GM19324 (cell line): ENCODE data around the gene FOXS1.
A peak's percentile ranks its signal among the peaks of the same experiment; 100 is the strongest.
"Not testable (repeated sequence)": the region's sequence is repeated elsewhere in the genome, so short reads cannot be mapped to it uniquely, and the experiment has no call there.

Experiments used
- ATAC-seq: cut with Tn5 transposase; IDR thresholded peaks from one replicate; pipeline ENCODE4 v1.9.1; 2021; ENCODE audit warnings: mild to moderate bottlenecking, moderate library complexity; ENCODE audit not compliant: unreplicated experiment, low FRiP score

The FOXS1 gene

DNA sequence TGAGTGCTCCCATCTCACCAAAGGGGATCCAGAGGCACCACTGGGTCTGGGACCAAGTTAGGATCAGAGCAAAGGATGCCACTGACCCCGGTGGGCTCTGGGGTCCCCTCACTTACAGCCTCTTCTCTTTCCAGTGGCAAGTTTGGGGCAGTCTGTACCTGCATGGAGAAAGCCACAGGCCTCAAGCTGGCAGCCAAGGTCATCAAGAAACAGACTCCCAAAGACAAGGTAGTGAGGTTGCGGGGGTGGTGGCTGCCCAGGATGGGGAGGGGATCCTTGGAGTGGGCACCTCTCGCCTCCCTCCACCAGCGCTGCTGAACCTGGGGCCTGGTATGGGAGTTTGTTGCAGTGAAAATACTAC, 21.3 kb downstream of the FOXS1 start:
- no peak for ATAC-seq

DNA sequence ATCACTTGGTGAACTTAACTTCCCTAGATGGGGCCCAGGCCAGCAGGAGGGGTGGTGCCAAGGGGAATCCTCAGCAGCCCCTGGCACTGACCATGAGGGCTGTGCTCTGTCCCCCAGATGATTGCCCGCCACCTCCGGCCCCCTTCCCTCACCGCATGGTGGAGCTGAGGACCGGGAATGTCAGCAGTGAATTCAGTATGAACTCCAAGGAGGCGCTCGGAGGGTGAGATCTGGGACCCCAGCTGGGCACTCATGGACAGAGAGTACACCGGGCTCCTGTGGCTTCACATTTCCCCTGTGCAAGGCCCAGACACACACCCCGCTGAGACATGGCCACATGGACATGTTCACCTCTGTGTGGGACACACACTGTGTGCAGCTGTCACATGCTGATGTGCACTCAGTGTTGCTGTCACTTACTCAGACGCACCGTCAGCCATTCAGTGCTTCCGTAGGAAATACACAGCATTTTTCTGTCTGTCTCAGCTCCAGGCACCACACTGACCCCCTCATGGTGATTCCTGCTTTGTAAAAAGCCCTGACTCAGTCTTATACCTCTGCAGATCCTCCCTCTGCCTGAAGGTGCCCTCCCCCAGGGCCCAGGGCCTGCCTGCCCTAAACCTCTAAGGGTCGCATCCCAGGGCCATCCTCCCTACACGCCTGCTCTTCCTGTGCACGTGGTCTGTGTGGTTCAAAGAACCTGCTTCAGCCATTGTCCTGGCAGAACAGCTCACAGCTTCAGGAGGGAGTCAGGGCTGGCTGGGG, 21.9 kb downstream of the FOXS1 start:
- no peak for ATAC-seq

DNA sequence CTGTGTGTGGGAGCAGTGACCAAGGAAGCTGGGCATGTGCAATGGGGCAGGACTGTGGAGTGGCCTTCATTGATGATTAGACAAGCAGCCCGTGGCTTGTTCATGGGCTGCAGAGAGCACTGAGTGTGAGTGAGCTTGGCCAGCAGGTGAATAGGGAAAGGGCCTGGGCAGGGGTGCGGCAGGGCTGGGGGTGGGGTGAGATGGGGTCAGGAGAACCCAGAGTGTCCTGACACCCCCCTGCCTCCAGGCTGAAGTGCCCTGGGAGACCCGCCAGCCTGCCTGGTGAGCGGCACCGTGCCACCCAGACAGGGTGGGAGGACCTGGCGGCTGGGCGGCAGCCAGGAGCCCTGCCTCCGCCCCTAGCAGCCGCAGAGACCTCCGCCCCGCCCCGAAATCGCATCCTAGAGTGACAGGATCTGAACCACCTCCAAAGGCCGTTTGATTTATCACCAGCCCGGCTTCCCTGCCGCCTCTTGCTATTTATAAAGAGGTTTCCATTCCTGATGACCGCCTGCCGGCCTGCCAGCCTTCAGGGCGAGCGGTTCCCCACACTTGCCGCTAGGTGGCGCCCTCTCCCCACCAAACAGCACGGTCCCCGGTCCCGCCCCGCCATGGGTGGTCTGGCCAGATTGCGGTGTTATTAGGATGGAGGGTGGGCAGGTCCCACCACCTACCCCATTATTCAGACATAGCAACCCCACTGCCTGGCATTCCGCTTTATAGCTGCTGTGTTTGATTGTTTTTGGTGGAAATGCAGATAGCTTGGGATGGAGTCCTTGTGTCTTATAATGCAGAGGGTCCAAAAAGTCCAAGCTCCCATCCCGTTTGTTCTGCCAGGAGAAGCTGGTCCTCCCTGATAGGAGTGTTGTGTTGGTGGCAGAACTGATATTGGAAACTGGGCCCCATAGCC, 22.7 kb downstream of the FOXS1 start:
- ATAC-seq, result peak; percentile 55

GRCh38 chr20:31821427-31821826, 24.0 kb downstream of the FOXS1 start:
- ATAC-seq, result no peak

GRCh38 chr20:31820228-31820627, 25.2 kb downstream of the FOXS1 start:
- ATAC-seq, result no peak

- no peak for ATAC-seq
Measured at GRCh38 chr20:31819083-31819784, 26.2 kb downstream of the FOXS1 start, which contains the start of gene MYLK2. MYLK2 (plus strand) TSS chr20:31819356; CDS start chr20:31819581, 225 bp downstream.

- ATAC-seq, result no peak
Measured at GRCh38 chr20:31818376-31818908, 27.0 kb downstream of the FOXS1 start.

GRCh38 chr20:31817461-31817860, 27.9 kb downstream of the FOXS1 start:
- no peak for ATAC-seq

- no peak for ATAC-seq
Measured at GRCh38 chr20:31816221-31816620, 29.2 kb downstream of the FOXS1 start.

GRCh38 chr20:31815408-31816188, 29.8 kb downstream of the FOXS1 start:
- ATAC-seq, result no peak

DNA sequence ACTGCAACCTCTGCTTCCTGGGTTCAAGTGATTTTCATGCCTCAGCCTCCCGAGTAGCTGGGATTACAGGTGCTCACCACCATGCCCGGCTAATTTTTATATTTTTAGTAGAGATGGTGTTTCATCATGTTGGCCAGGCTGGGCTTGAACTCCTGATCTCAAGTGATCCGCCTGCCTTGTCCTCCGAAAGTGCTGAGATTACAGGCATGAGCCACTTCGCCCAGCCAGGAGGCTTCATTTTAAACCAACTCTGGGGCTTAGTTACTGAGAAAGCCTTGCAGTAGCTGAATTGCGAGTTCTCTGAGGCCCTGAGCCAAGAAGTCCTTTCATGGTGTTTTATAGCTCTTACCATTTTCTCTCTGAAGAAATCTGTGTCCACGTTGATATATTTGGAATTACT, 31.3 kb downstream of the FOXS1 start:
- ATAC-seq, result not testable (repeated sequence)

GRCh38 chr20:31813611-31814010, 31.8 kb downstream of the FOXS1 start:
- no peak for ATAC-seq

DNA sequence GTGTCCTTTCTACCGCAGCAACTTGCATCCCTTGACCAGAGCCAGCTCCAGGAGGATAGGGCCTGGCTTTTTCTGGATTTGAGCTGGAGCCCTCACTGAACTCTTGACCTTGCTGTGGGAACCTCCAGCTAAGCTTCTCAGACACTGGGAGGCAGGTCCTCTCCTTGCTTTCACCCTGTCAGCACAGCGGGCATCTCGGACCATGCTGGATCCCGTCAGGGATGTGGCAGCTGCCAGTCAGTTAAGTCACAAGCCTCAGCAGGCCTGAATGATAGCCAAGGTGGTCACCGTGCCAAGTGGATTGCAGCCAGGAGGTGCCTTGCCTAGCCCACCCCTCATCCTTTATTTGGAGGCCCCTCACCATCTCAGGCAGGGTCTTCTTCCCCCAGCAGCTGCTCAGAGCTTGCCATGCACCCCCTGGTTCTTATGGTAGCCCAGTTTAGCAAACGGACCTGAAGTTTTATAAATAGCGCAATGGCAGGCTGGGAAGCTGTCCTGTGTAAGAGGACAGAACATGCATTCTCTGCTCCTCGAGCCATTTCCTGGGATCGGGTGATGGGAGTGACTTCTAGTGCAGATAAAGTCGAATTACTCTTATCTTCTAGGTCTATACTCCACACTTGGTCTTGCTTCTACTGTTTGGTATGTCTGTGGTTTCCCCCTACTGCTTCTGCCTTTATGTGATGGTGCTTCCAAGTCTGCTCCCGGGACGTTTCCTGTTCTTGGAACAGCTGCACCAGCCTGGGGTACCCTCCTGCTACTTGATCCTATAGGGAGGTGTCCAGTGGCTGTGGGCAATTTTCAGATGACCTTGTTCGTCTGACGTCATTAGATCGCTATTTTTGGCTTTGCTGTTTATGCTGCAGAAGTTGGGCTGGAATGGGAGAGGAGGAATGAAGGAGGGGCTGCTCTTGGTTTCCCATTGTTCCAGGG, 33.3 kb downstream of the FOXS1 start:
- no peak for ATAC-seq

DNA sequence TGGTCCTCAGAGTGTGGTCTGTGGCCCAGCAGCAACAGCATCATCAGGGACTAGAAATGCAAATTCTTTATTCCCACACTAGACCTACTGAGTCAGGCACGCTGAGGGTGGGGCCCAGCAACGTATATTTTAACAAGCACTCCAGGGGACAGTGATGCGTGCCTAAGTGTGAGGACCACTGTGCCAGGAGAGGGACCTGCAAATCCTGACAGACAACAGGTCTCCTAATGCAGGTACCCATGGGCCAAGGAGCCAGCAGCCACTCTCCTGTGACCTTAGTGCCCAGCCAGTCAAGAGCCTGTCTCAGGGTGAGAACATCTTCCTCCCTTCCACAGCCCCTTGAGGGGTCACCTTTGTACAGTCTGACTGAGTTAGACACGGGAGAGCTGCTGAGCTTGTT, 34.2 kb downstream of the FOXS1 start:
- ATAC-seq, result no peak

DNA sequence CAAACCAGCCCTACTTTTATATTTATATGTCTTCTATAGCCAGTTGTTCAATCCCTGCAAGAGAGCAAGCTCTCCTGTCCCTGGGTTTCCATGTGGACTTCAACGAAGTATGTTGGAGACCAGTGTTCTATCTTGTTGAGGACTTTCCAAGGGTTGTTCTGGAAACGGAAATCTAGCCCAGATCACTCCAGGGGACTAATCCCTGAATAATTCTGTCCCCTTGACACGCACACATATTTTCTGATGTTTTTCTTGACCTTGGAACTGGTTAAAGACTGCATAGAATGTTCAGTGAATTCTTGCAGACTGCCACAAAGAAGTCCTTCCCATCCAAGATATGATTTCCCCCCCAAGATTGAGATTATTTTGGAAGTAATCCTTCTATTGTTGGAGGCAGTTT, 35.7 kb downstream of the FOXS1 start:
- ATAC-seq, result no peak

- ATAC-seq, result no peak
Measured at GRCh38 chr20:31808481-31808880, 36.9 kb downstream of the FOXS1 start.

- ATAC-seq, result no peak
Measured at GRCh38 chr20:31806564-31807355, 38.6 kb downstream of the FOXS1 start.
